Adrenal gland (tissue), 12 donors: Measurements from ENCODE around the gene GPRC5B. TPM values are rescaled to one million over a fixed set of nuclear protein-coding genes. Genes with fewer than 3 reads are reported as not detected.

Experiments
- DNase-seq, 7 donors: peaks; one replicate each; pipeline ENCODE4 v3.0.0-alpha.2; 2019 to 2020
- H3K27ac ChIP-seq, 5 donors: fragments of 200-600 bp; sonication (generic) in 4 of 5; 1 replicate in 3 of 5; 2 replicates in 2 of 5; pipeline versions ENCODE4 v1.5.1 to v1.8.0; 2016 to 2020; ENCODE audit warnings: mild to moderate bottlenecking in 1 of 5
- H3K27me3 ChIP-seq: fragments of 200-600 bp; 2 replicates; pipeline ENCODE4 v1.8.0; 2021
- H3K36me3 ChIP-seq, 2 donors: fragments of 200-600 bp; replicated peaks in 1 of 2; 1 replicate in 1 of 2; 2 replicates in 1 of 2; pipeline versions ENCODE4 v1.5.1 to v1.8.0; 2018 to 2022
- H3K4me1 ChIP-seq, 2 donors: fragments of 200-600 bp; replicated peaks in 1 of 2; 1 replicate in 1 of 2; 2 replicates in 1 of 2; pipeline versions ENCODE4 v1.5.1 to v1.8.0; 2018 to 2021
- H3K4me3 ChIP-seq, 4 donors: fragments of 200-600 bp; sonication (generic) in 3 of 4; one replicate each; pipeline ENCODE4 v1.5.1; 2016 to 2018
- H3K9me3 ChIP-seq, 3 donors: fragments of 200-600 bp; sonication (generic) in 1 of 3; replicated peaks in 1 of 3; 1 replicate in 2 of 3; 2 replicates in 1 of 3; pipeline versions ENCODE4 v1.5.1 to v1.8.0; 2016 to 2021
- CTCF ChIP-seq, 6 experiments: fragments of 450-650 bp in 4 of 6; fragments of 200-600 bp in 2 of 6; sonication (generic) in 1 of 6; IDR thresholded peaks; 1 replicate in 5 of 6; 2 replicates in 1 of 6; pipeline versions ENCODE4 v1.5.1 to v1.8.0; 2016 to 2021; ENCODE audit warnings: antibody characterized with exemption in 6 of 6, mild to moderate bottlenecking in 2 of 6, moderate library complexity in 1 of 6
- POLR2A ChIP-seq, 2 donors: fragments of 450-650 bp; IDR thresholded peaks; one replicate each; pipeline ENCODE4 v1.6.1; 2017; ENCODE audit warnings: antibody characterized with exemption in 2 of 2, mild to moderate bottlenecking in 2 of 2, moderate library complexity in 1 of 2
- WGBS, 4 donors: extraction: QIAGEN DNeasy Blood & Tissue Kit in 2 of 4; methylation state at CpG; one replicate each; pipeline versions ENCODE4 v1.1.5 to v1.1.7; 2013 to 2017; 5-methylcytosine and 5-hydroxymethylcytosine counted together
- intact Hi-C, 2 donors: fragments of 100-400 bp; cut with DNase I; formaldehyde crosslinking; loops; one replicate each; pipeline versions ENCODE4 v1.14.1 to v1.15.0; 2022 to 2023
- polyA plus RNA-seq, 3 donors: library from polyadenylated mRNA; stranded (reverse); fragments of 200-250 nt in 2 of 3; fragments of 350-450 nt in 1 of 3; fragmentation: Illumina TruSeq in 1 of 3; extraction: RNeasy Lipid Tissue Mini Kit (QIAGEN cat#74804) in 1 of 3; gene quantifications; one replicate each; pipeline ENCODE4 v1.2.3, GENCODE V29; 2013 to 2014
- total RNA-seq, 9 donors: library from RNA; depleted of rRNA in 4 of 9; stranded (reverse); fragments of >200 nt in 4 of 9; fragments of 120-200 nt in 1 of 9; fragmentation: NEBNext Ultra II Directional in 1 of 9; extraction: Animal tissue kit (Norgen Biotek cat#: 25700) in 1 of 9; gene quantifications; one replicate each; pipeline versions ENCODE4 v1.1.0 to v1.2.4, GENCODE V29; 2013 to 2023
- donor health status: healthy with polysubstance abuse.
- donor health status: Bipolar disorder and iron deficiency.
- donor health status: DM: yes; HTN: yes; CAD: no.
- donor health status: DM: no; HTN: no; CAD: no.
- donor health status: DM: no; HTN: no; CAD: no.
- donor health status: DM: yes; HTN: yes; CAD: no.

GPRC5B gene
- total and polyA plus RNA-seq, 12 donors, result 7.9 to 26.4 (median 22.0) TPM

GRCh38 chr16:19883966-19884485 is 622 bp downstream of the GPRC5B start:
- Histone ChIP-seq H3K9me3 (no peaks in the 10 kb centered on the region), H3K27ac (peak overlapping the region in 1 of 5 donors; percentile 10), H3K27me3 (no peaks in the 10 kb centered on the region), H3K36me3 (no peaks in the 10 kb centered on the region), H3K4me3 (peak overlapping the region; percentile 6 to 89 (median 38)), H3K4me1 (peaks cover 5 to 19% of the 10 kb centered on the region in 2 donors)
- DNase-seq, result peak in 5 of 7 donors; percentile 31 to 38 (median 34)
- intact Hi-C loops, result loop anchor here in 1 of 2 donors (5.0 kb wide), 1 partner anchor 167 kb away; the partner anchor contains the start of genes IQCK and KNOP1
- no peak for TF ChIP-seq POLR2A (IDR thresholded peaks at IDR 0.05)
- WGBS, 4 donors, result 0 to 3% (median 1%) methylated on average over 5 to 24 of the region's 24 CpGs; no CpG with 5 or more reads in 1 of the 4 donors

- 7 to 14% (median 9%) methylated on average over 8 to 35 of the region's 35 CpGs for WGBS, 4 donors
- Histone ChIP-seq H3K27me3 (no peaks in the 10 kb centered on the region), H3K9me3 (no peaks in the 10 kb centered on the region), H3K27ac (peak overlapping the region in 3 of 5 donors; percentile 10 to 30 (median 15)), H3K4me1 (peaks cover 5 to 19% of the 10 kb centered on the region in 2 donors), H3K4me3 (peak overlapping the region in 2 of 4 donors; percentile 58 to 89), H3K36me3 (no peaks in the 10 kb centered on the region)
- intact Hi-C loops, result loop anchor here in 1 of 2 donors (5.0 kb wide), 1 partner anchor 166 kb away; the partner anchor contains the start of genes IQCK and KNOP1
- TF ChIP-seq CTCF (IDR thresholded peaks at IDR 0.05), result no peak
- no peak for TF ChIP-seq POLR2A (IDR thresholded peaks at IDR 0.05)
- peak; percentile 34 to 70 (median 49) for DNase-seq
These were observed 1.2 kb downstream of the GPRC5B start for GRCh38 chr16:19883296-19883965.

- no peak overlapping the region for H3K27ac ChIP-seq
- no peak for TF ChIP-seq CTCF (IDR thresholded peaks at IDR 0.05)
- no peak for TF ChIP-seq POLR2A (IDR thresholded peaks at IDR 0.05)
- H3K4me1 ChIP-seq, result peaks cover 5 to 19% of the 10 kb centered on the region in 2 donors
- no peak for DNase-seq
- no peaks in the 10 kb centered on the region for H3K36me3 ChIP-seq
- intact Hi-C loops, result loop anchor here in 1 of 2 donors (5.0 kb wide), 1 partner anchor 165 kb away; the partner anchor contains the start of genes IQCK and KNOP1
- peak overlapping the region in 1 of 4 donors; percentile 89 for H3K4me3 ChIP-seq
- WGBS, 4 donors, result 69 to 82% (median 77%) methylated on average over 3 of the region's 3 CpGs
- no peaks in the 10 kb centered on the region for H3K27me3 ChIP-seq
- no peaks in the 10 kb centered on the region for H3K9me3 ChIP-seq
These were observed 2.0 kb downstream of the GPRC5B start for GRCh38 chr16:19882646-19883045.

GRCh38 chr16:19882186-19882585 is 2.5 kb downstream of the GPRC5B start:
- H3K9me3 ChIP-seq, result no peaks in the 10 kb centered on the region
- H3K4me3 ChIP-seq, result no peak overlapping the region
- H3K27me3 ChIP-seq, result no peaks in the 10 kb centered on the region
- no peak overlapping the region for H3K27ac ChIP-seq
- no peak for DNase-seq
- H3K4me1 ChIP-seq, result peaks cover 5 to 19% of the 10 kb centered on the region in 2 donors
- intact Hi-C loops, result loop anchor here in 1 of 2 donors (5.0 kb wide), 1 partner anchor 165 kb away; the partner anchor contains the start of genes IQCK and KNOP1
- no peaks in the 10 kb centered on the region for H3K36me3 ChIP-seq
- TF ChIP-seq CTCF (IDR thresholded peaks at IDR 0.05) (no peak), POLR2A (IDR thresholded peaks at IDR 0.05) (no peak)
- WGBS, 4 donors, result 77 to 86% (median 81%) methylated on average over 7 to 9 of the region's 9 CpGs
